Measurements from ENCODE around the gene PPP1R16B.

Gene PPP1R16B

GRCh38 chr20:38878866-38879265, 73.4 kb downstream of the PPP1R16B start:
- no peak for DNase-seq (ENCODE audit: extremely low read depth, low read depth)
- no peak for TF ChIP-seq CTCF (IDR thresholded peaks at IDR 0.05; ENCODE audit: low read depth, low read length)

- no peak for TF ChIP-seq CTCF (IDR thresholded peaks at IDR 0.05; ENCODE audit: low read depth, low read length)
- DNase-seq (ENCODE audit: extremely low read depth, low read depth) = no peak
These were observed 75.6 kb downstream of the PPP1R16B start for GRCh38 chr20:38880952-38881735.

GRCh38 chr20:38881806-38882440, 76.4 kb downstream of the PPP1R16B start:
- TF ChIP-seq CTCF (IDR thresholded peaks at IDR 0.05; ENCODE audit: low read depth, low read length) = no peak
- no peak for DNase-seq (ENCODE audit: extremely low read depth, low read depth)

- no peak for DNase-seq (ENCODE audit: extremely low read depth, low read depth)
- TF ChIP-seq CTCF (IDR thresholded peaks at IDR 0.05; ENCODE audit: low read depth, low read length) = no peak
These were observed 77.1 kb downstream of the PPP1R16B start for GRCh38 chr20:38882600-38882999.

- no peak for TF ChIP-seq CTCF (IDR thresholded peaks at IDR 0.05; ENCODE audit: low read depth, low read length)
- no peak for DNase-seq (ENCODE audit: extremely low read depth, low read depth)
These were observed 77.8 kb downstream of the PPP1R16B start for GRCh38 chr20:38883081-38883980.

- TF ChIP-seq CTCF (IDR thresholded peaks at IDR 0.05; ENCODE audit: low read depth, low read length) = no peak
- DNase-seq (ENCODE audit: extremely low read depth, low read depth) = no peak
These were observed 78.7 kb downstream of the PPP1R16B start for GRCh38 chr20:38883981-38884733.

Data from AG09319 (cell line).